GM15510 (cell line): ENCODE data around the gene FSTL4.

ENCODE experiments used
- POLR2A ChIP-seq: IDR thresholded peaks from 3 replicates; pipeline ENCODE4 v1.6.1; 2011; ENCODE audit warnings: borderline replicate concordance; ENCODE audit not compliant: insufficient read length; ENCODE audit errors: extremely low read depth

Gene FSTL4

DNA sequence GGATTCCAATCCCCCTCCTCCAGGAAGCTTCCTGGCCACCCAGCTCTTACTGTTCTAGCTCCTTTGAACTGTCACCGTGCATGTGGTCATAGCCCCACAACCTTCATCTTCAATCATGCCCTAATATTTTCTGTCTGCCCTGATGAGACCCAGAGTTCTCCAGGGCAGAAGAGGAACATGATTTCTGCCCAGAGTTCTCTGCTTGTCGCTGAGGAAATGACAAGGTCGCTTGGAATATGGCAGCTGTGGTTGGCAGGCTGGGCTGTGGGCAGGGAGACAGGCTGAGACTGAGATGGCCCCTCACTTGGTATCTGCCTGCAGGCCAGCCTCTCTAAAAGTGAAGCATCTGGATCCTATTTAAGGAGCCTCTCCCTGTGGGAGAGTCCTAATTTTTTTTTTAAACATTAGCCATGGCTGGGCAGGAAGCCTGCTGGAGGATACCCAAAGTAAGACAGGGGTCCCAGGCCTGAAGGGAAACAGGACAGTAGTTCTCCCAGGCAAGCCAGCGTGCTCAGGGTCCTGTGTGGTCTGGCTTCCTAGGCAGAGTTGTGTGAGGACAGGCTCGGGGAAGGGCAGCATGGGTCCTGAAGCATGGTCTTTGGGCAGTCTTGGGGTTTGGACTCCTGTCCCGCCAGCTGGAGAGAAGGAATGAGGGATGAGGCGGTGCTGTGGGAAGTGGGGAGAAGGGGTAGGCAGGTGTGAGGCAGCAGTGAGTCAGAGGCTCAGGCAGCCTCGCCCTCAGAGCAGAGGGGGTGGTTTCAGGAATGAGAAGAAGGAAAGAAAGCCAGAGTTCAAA is 242.1 kb downstream of the FSTL4 start:
- TF ChIP-seq POLR2A: no peak

DNA sequence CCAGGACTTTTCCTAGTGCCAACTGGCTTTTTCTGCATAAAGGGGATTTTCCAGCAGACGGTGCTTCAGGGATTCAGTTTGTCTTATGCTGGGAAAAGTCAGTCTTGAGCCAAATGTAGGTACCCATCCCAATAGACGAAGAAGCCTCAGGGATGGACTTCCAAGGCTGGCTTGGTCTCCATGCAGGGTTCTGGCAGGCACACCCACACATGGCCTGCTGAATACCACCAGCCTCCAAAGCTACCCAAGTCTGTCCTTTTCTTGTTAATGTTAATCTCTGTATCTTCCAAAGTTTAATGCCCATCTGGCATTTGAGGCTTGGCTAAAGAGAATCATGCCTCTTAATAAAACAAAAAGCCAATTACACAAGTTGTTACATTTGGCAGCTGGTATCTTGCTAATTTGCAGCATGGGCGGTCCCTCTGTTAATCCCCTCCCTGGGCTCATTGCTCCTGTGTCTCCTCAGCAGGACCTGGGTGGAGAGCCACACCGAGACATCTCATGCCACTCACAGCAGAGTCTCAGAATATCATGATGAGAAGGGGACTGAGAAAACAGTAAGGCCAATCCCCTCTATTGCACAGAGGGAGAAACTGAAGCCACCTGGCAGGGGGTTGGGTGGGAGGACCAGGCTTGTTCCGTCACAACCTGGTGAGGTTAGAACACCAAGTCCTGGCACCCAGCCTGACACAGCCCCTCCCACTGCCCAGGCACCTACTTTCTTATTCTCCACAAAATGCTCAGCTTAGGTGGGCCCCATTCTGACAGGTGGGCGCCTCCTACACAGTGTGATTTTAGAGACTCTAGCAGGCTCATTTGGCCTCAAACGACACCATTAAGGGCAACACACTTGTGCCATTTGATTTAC is 243.2 kb downstream of the FSTL4 start:
- TF ChIP-seq POLR2A: no peak

DNA sequence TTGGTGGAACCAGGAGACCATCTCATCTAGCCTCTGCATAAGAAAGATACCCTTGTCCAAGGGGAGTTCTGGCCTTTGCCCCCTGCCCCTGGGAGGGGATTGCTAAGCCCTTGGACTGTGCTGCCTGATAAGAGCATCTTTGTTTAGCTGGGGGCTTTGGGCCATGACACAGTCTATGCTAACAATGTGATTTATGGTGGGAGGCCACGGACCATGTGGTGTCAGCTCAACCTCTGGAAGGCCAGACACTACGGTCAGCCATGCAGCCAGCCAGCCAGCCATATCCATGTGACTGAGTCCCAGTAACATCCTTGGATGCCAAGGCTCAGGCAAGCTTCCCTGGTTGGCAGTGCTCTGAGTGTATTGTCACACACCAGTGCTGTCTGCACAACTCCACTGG is 244.4 kb downstream of the FSTL4 start:
- TF ChIP-seq POLR2A: no peak

DNA sequence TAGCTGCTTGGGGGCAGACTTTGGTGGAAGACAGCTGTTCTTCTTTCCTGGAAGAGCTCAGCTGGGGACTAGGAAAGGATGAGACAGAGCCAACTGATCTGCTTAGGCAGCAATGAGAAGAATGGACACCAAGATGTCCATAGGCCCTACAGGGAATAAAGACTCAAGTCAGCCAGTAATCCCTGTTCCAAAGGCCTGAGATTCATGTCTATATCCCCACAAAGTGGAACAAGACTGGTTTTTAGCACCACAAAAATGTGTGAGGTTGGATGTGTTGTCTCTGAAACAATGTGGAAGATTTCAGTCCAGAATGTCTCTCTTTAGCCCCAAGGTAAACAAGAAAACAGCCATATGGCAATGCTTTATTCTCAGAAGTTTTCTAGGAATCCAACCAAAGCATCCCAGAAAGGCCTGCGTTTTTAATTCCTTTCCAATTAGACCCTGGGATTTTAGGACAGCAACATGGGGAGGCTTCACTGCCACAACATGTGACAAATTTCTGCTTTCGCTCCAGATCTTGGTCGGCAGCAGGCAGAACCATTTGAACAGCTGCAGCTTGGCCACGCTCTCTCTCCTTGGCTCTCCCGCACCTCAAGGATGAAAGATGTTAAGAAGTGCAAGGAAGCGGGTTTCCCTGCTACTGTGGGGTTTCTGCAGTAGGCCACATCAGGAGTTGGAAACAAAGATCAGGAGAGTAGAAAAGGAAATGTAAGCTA is 245.1 kb downstream of the FSTL4 start:
- TF ChIP-seq POLR2A: no peak

DNA sequence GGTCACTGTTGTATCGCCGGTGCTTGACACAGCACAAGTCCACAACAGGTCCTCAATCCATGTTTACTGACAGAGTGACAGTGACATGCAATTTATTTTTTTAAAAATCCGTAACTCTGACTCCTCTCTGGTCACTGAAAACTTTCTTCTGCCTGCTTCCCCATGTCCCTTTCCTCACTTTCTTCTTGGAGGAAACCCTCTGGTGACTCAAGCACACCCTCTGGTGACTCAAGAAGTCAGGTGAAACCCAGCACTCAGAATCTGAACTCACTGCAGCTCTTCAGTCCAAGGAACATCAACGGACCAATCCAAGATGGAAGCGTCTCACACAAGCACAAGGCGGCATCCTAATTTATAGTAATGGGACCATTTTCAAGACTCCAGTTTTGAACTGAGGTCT is 245.9 kb downstream of the FSTL4 start:
- no peak for TF ChIP-seq POLR2A

DNA sequence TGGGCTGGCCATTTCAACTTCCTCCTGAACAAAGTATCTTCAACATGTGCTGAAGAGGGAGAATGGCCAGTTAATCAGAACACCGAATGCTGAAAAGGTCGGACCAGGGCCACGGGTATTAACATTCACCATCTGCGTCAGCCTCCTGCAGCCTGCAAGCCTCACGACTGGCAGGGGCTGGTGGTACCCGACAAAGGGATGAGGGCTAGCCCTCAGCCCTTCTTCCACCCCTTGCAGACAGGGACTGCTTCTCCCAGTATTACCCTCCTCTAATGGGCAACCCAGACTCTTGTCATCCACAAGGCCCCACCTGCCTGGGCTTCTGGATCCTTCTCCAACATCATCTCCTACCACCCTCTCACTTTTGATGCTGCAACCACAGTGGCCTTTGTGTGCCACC is 246.6 kb downstream of the FSTL4 start:
- TF ChIP-seq POLR2A: no peak

DNA sequence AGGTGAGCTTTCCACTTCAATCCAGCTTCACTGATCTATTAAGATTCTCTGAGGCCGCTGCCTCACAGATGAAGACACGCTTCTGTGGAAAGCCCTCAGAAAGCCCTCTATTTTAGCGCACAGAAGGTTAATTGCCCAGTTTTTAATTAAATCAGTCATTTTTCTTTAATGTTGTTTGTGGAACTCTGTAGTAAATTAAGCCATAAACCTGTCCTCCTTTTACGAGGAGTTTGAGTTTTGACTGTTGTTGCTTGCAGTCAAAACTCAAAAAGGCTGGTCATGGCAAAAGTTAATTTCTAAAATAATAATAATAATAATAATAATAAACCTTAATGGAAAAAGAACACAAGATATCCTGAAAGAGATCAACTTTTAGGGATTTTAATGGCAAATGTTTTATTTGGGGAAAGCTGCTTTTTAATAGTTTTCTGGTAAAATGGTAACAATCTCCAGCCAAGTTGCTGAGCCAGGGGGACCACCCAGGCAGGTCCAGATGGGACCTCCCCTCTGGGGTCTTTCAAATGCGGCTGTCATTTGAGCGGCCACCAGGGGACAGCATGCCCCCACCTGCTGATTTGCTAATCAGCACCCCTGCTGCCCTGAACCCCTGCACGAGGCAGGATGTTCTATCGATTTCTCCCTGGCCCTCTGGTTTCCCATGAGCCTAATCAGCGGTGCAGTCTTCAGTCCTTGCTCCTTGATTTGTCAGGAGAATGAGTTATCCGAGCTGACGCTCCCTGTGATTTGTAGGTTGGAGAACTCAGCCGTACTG is 247.2 kb downstream of the FSTL4 start:
- no peak for TF ChIP-seq POLR2A

DNA sequence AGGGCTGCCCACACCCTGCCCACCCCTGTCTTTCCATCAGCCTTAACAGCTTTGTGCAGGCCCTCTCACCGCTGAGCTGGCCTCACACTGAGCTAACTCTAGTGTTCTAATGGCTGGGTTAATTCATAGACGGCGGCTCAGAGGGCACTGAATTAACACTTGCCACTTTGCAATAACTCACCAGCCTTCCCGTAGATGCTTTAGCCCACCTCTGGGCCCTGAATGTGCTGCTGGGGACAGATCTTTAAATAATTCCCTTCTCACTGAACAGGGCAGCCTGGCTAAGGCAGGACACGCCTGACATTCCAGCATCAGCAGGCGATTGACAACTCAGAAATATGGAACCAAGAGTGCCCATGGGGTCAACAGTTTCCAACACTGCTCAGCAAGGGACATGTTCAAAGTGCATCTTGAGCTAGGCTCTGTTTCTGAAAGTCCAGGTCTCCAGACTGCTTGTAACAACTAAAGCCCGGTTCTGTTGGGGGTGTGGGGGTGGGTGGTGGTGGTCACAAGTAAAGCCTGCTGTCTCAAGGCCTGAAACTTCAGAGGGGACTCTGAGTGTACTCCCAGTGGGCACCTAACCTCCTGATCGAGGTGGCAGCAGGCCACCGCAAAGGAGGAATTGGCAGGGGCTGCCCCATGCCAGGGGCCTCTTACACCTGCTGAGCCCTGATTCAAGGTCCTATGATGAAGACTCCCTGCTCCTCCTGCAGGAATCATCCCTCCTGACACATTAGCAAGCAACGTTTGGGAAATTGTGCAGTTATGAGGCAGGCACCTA is 248.3 kb downstream of the FSTL4 start:
- no peak for TF ChIP-seq POLR2A

DNA sequence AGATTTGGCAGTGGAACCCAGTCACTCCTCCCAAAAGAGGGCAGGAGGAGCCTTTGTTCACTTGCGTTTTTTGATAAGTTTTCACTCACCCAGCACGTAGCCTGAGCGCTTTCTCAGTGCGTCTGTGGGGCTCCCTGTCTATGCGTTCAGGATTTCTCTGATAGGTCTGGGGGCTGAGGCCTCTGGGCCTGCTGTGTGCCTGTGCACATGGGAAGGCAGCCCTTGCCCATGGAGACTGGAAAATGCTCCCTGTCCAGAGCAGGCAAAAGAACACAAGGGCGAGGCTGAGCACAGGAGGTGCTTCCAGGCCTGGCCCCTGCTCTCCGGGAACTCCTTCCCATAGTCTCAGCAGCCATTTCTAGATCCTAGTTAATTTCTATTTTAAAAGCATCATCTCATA is 249.9 kb downstream of the FSTL4 start:
- no peak for TF ChIP-seq POLR2A

DNA sequence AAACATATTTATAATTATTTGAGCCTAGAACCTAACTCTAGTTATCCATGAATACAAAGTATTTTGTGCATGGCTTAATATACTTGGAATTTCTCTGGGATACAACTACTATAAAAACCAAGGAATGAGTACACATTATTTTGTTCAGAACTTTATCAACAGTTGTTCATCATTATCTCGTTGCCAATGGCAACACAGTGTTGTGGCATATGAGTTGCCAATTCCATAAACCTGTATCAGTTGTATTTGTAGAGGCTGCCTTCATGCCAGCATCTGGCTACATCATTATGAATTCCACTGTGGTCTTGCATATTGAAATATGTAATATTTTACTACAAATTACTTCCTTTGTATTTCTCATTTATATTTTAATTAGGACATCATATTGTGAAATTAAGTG is 250.4 kb downstream of the FSTL4 start:
- no peak for TF ChIP-seq POLR2A

DNA sequence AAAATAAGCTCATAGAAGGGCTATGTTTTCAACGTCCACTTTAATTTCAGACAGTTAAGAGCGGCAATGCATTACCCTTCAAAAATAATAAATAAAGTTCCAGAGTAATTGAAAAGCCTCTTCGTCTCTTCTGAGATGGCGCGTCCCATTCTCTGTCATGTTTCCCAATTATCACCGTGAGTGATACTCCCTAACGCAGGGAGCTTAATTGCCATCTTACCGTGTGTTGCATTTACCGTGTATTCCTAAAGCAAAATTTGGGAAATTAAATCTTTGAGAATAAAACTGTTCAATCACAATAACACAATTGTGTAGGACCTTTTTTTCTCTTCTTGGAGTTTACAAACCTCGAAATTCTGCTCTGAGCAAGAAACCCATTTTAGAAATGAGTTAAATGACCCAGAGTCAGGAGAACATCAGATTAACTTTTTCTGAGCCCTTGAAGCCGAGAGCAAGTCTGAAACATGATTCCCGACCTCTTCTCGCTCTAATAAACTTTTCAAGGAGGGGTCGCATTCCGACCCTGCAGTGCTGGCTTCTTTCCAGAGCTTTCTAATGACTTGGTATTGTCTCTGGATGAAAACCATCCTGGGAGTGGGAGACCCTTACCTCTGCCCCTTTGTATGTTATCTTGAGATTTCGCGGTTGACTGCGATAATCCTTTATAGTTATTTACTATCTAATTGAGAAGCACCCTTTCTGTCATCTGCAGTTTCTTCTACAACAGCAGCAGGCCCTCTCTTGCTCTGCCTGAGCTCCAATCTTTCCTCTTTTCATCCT is 251.5 kb downstream of the FSTL4 start:
- no peak for TF ChIP-seq POLR2A

DNA sequence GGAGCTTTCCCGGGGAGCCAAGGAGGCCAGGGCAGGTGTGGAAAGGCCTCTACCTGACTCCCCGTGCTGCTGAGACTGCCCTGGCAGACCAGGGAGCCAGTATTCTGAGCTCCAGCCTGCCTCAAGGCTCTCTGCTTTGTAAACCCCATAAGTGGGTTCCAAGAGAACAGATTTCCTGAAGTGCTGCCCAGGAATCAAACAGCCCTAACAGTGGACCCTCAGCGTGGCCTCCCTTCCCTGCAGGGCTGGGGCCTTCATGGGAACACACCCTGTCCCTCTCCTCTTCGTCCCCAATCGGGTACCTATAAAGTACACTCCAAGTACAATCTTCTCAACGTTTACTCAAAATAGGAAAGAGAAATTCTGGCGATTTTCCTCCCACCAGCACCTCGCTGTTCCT is 252.5 kb downstream of the FSTL4 start:
- TF ChIP-seq POLR2A: no peak

DNA sequence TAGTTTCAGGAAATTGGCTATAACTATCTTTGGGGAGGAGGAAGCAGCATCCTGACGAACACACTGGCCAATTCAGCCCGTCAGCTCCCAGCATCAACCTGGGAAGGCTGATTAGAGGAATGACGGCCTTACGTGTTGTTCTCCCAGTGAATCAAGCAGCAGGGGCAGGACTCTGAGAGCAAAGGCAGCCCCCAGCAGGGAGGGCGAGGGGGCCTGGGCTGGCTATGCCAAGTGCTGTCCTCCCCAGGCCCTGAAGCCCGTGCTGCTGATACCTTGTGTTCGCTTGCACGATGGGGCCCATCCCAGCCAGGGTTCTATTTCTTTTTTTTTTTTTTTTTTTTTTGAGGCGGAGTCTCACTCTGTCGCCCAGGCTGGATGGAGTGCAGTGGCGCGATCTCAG is 254.1 kb downstream of the FSTL4 start:
- no peak for TF ChIP-seq POLR2A

DNA sequence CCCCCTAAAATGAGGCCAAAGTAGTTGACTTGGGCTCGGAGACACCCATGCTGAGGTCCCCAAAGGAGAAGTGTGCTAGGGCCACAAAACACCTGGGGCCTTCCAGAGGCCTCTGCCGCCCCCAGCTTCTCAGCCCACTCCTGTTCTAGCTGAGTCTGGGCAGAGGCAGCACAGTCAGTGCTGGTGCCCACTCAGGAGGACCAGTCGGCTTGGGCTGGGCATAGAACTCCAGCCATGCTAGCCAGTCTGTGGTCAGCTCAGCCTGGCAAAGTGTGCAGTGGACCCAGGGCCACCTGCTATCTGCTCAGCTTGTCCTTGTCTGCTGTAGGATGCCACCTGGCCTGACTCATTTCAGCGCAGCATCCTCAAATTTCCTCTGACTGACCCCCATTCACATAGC is 254.6 kb downstream of the FSTL4 start:
- TF ChIP-seq POLR2A: no peak

DNA sequence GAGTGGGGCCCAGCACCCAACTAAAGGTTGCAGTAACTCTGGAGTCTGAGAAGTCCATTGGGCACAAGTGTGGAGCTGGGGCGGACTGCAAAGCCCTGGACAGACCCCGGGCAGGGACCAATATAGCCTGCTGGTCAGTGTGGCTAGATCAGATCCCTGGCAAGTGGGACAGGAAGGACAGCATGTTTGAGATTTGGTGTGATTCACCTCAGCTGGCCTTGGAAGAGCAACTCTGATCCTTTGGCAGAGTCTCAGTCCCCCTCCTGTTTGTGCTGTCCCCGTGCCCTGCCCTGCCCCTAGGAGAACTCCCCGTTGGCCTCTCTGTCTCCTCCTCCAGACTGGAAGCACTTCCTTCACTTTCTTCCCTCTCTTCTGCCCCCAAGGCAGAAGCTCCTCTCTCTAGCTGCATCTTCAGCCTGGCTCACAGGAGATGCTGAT is 255.3 kb downstream of the FSTL4 start:
- no peak for TF ChIP-seq POLR2A
